Measurements from ENCODE around the gene NLGN1. TPM values are rescaled to one million over a fixed set of nuclear protein-coding genes. Genes with fewer than 3 reads are reported as not detected.

Gene NLGN1
- total RNA-seq, 4 donors from 2014 or later: 2.2 to 5.8 (median 3.0) TPM

DNA sequence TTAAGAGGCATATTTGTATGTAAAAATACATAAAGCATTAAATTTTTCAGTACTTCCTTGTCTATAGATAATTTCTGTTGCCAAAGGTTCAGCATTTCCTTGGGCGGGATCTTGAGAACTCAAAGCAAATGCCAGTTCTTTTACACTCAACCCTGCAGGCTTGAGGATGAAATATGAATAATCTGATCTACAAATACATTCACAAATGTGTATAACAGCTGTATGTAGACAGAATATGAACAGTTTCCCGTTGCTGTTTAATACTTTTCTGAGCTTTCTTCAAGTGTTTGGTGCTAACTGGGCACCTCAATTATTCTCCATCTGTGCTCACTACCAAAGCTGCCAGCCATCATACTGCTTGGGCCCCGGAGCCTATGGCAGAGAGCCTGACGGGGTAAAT, 661.3 kb downstream of the NLGN1 start:
- WGBS: 54% methylated on average over 4 of the region's 4 CpGs
- TF ChIP-seq EP300 (IDR thresholded peaks at IDR 0.05): no peak

DNA sequence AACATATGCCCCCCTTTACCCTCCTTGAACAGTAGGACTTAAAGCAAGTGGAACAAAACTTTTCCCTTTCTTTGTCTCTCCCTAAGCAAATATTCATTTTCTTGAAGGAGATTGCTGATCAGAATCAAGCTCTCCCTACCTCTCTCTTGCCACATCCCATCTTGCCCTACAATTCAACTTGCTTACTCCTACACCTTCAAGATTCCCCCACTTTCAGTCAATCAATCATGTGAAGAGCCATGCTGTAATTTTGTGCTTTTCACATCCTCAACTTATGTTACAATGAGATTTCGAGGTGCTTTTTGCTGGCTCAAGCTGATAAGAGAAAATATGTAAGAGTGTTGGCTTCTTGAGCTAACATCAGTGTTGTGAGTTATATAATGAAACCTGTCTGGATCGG, 662.9 kb downstream of the NLGN1 start:
- Histone ChIP-seq H3K27me3 (no peaks in the 10 kb centered on the region), H3K36me3 (no peaks in the 10 kb centered on the region), H3K4me1 (no peaks in the 10 kb centered on the region), H3K27ac (no peak overlapping the region), H3K4me3 (no peak overlapping the region), H3K9me3 (no peaks in the 10 kb centered on the region)
- TF ChIP-seq POLR2AphosphoS5 (IDR thresholded peaks at IDR 0.05) (no peak), POLR2A (IDR thresholded peaks at IDR 0.05) (no peak), EP300 (IDR thresholded peaks at IDR 0.05) (no peak)
- TF ChIP-seq, protein P1, sequence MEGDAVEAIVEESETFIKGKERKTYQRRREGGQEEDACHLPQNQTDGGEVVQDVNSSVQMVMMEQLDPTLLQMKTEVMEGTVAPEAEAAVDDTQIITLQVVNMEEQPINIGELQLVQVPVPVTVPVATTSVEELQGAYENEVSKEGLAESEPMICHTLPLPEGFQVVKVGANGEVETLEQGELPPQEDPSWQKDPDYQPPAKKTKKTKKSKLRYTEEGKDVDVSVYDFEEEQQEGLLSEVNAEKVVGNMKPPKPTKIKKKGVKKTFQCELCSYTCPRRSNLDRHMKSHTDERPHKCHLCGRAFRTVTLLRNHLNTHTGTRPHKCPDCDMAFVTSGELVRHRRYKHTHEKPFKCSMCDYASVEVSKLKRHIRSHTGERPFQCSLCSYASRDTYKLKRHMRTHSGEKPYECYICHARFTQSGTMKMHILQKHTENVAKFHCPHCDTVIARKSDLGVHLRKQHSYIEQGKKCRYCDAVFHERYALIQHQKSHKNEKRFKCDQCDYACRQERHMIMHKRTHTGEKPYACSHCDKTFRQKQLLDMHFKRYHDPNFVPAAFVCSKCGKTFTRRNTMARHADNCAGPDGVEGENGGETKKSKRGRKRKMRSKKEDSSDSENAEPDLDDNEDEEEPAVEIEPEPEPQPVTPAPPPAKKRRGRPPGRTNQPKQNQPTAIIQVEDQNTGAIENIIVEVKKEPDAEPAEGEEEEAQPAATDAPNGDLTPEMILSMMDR (IDR thresholded peaks at IDR 0.05): no peak
- no peak for DNase-seq (ENCODE audit: low spot score in 2 of 2)
- WGBS: 80% methylated on average over 2 of the region's 2 CpGs

More for the DNA sequence above, 661.3 kb downstream of the NLGN1 start:
- Histone ChIP-seq H3K27ac (no peak overlapping the region), H3K36me3 (no peaks in the 10 kb centered on the region), H3K4me1 (no peaks in the 10 kb centered on the region), H3K9me3 (no peaks in the 10 kb centered on the region), H3K27me3 (no peaks in the 10 kb centered on the region), H3K4me3 (no peak overlapping the region)
- no peak for DNase-seq (ENCODE audit: low spot score in 2 of 2)

DNA sequence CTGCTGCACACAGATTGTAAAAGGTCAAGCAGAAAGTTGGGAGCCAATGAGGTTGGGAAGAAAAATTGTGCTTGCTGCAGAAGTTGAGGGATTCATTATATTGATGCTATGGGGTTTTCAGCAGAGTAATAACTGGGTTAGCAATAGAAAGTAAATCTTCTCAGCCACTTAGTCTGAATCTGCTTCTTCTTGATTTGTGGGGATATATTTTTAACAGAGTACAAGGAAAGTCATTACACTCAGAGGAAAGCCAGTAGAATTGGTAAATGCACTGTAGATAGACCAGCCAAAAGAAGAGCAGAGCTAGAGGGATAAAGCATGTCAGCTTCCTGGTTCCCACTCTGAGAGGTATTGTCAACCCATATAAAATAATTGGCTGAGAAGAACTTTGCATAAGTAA, 663.6 kb downstream of the NLGN1 start:
- Histone ChIP-seq H3K27ac (no peak overlapping the region), H3K27me3 (no peaks in the 10 kb centered on the region), H3K9me3 (no peaks in the 10 kb centered on the region), H3K4me1 (no peaks in the 10 kb centered on the region), H3K36me3 (no peaks in the 10 kb centered on the region), H3K4me3 (no peak overlapping the region)
- DNase-seq (ENCODE audit: low spot score in 2 of 2): no peak
- TF ChIP-seq POLR2A (IDR thresholded peaks at IDR 0.05) (no peak), EP300 (IDR thresholded peaks at IDR 0.05) (no peak), POLR2AphosphoS5 (IDR thresholded peaks at IDR 0.05) (no peak)
- TF ChIP-seq, protein P1 (IDR thresholded peaks at IDR 0.05): no peak

DNA sequence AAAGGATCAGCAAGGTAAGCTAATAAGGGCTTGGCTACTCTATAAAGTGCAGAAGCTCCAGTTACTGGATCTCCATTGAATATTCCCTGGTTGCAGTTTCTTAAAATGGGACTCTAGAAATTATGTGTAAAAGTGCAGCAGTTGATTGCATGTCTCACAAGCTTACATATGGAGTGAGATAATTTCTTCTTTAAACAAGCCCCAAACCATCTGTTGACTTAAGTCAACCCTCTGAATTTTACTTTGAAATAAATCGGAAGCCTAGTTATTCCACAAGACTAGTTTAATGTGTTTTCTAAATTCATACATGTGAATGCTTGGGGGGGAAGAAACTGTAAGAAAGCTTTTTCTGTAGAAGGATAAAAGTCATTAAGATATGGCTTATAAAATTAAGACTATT, 664.2 kb downstream of the NLGN1 start:
- no peaks in the 10 kb centered on the region for H3K36me3 ChIP-seq
- H3K4me3 ChIP-seq: no peak overlapping the region
- no peaks in the 10 kb centered on the region for H3K27me3 ChIP-seq
- TF ChIP-seq POLR2AphosphoS5 (IDR thresholded peaks at IDR 0.05) (no peak), POLR2A (IDR thresholded peaks at IDR 0.05) (no peak), EP300 (IDR thresholded peaks at IDR 0.05) (no peak)
- TF ChIP-seq, protein P1 (IDR thresholded peaks at IDR 0.05): no peak
- WGBS: 77% methylated on average over 1 of the region's 1 CpG
- no peak for DNase-seq (ENCODE audit: low spot score in 2 of 2)
- H3K4me1 ChIP-seq: no peaks in the 10 kb centered on the region
- H3K27ac ChIP-seq: no peak overlapping the region
- H3K9me3 ChIP-seq: no peaks in the 10 kb centered on the region

DNA sequence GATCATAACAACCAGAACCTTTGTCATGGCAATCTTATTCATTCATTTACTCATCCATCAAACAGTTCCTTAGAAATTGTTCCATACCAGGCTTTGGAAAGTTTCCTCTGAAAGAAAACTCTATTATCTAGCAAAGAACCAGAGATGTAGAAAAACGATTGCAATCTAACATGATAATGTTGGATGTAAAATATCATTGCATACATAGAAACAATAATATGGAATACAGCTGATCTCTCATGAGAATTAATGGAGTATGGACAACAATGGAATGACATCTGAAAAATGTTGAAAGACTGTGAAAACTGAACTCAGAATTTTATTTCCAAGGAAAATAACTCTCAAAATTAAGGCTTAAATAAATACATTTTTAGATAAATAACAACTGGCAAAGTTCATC, 665.4 kb downstream of the NLGN1 start:
- TF ChIP-seq POLR2AphosphoS5 (IDR thresholded peaks at IDR 0.05) (no peak), POLR2A (IDR thresholded peaks at IDR 0.05) (no peak), EP300 (IDR thresholded peaks at IDR 0.05) (no peak)
- TF ChIP-seq, protein P1 (IDR thresholded peaks at IDR 0.05): no peak
- H3K4me1 ChIP-seq: no peaks in the 10 kb centered on the region
- H3K9me3 ChIP-seq: no peaks in the 10 kb centered on the region
- no peaks in the 10 kb centered on the region for H3K36me3 ChIP-seq
- H3K27ac ChIP-seq: no peak overlapping the region
- no peak for DNase-seq (ENCODE audit: low spot score in 2 of 2)
- 77% methylated on average over 1 of the region's 1 CpG for WGBS
- H3K4me3 ChIP-seq: no peak overlapping the region
- no peaks in the 10 kb centered on the region for H3K27me3 ChIP-seq

DNA sequence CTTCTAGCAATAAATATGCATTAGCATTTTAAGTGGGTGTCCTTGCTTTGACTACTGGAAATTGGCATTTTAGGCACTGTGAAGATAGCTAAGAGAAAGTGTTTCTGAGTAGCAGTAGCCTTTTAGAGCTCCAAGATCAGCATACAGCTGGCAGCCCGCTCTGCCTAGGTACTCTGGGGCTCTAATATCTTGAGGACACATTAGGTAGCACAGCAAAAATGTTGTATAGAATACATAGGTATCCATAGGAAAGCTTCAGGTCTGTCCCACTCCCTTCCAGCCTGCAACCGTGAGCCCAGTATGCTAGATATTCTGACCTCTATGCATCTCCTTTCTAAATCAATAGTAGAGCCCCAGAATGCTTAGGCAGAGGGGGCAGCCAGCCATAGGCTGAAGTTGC, 670.5 kb downstream of the NLGN1 start:
- Histone ChIP-seq H3K4me3 (no peak overlapping the region), H3K27ac (no peak overlapping the region), H3K36me3 (no peaks in the 10 kb centered on the region), H3K9me3 (no peaks in the 10 kb centered on the region), H3K27me3 (no peaks in the 10 kb centered on the region), H3K4me1 (no peaks in the 10 kb centered on the region)
- 88% methylated on average over 2 of the region's 2 CpGs for WGBS
- DNase-seq (ENCODE audit: low spot score in 2 of 2): no peak
- TF ChIP-seq POLR2AphosphoS5 (IDR thresholded peaks at IDR 0.05): no peak
- TF ChIP-seq POLR2A (IDR thresholded peaks at IDR 0.05): no peak
- no peak for TF ChIP-seq EP300 (IDR thresholded peaks at IDR 0.05)
- TF ChIP-seq, protein P1 (IDR thresholded peaks at IDR 0.05): no peak

Data from suprapubic skin (tissue), 4 donors.